CD4-positive, alpha-beta memory T cell (primary cell): ENCODE results near the gene THSD7A. TPM values are rescaled to one million over a fixed set of nuclear protein-coding genes. Genes with fewer than 3 reads are reported as not detected.

Experiments used
- CTCF ChIA-PET: fragments of 350-600 bp; sonication (Branson Sonifier 250); formaldehyde crosslinking; loops from one replicate; lab custom pipeline; 2021; ENCODE audit warnings: inconsistent platforms; ENCODE audit not compliant: partially characterized antibody; lab: Charles Lee
- POLR2A ChIA-PET: fragments of 350-600 bp; sonication (Branson Sonifier 250); formaldehyde crosslinking; loops from one replicate; lab custom pipeline; 2021; ENCODE audit not compliant: partially characterized antibody; lab: Charles Lee
- DNase-seq, 5 donors: peaks; one replicate each; pipeline versions ENCODE4 v3.0.0 to v3.0.0-alpha.2; 2020 to 2022; ENCODE audit warnings: mixed read lengths in 1 of 5
- H3K27ac ChIP-seq: one replicate; pipeline ENCODE4 v1.7.0; 2013; ENCODE audit warnings: low read depth, low read length
- H3K27me3 ChIP-seq: 2 replicates; pipeline ENCODE4 v1.7.0; 2013; ENCODE audit warnings: mild to moderate bottlenecking, low read length, moderate library complexity; ENCODE audit not compliant: insufficient read depth
- H3K36me3 ChIP-seq: 2 replicates; pipeline ENCODE4 v1.7.0; 2013; ENCODE audit warnings: mild to moderate bottlenecking, low read length, moderate library complexity; ENCODE audit not compliant: insufficient read depth
- H3K4me1 ChIP-seq: 2 replicates; pipeline ENCODE4 v1.7.0; 2013; ENCODE audit warnings: mild to moderate bottlenecking, low read length, moderate library complexity; ENCODE audit not compliant: insufficient read depth
- H3K4me3 ChIP-seq, 2 donors: one replicate each; pipeline ENCODE4 v1.7.0; 2013; ENCODE audit warnings: low read length in 2 of 2, mild to moderate bottlenecking in 1 of 2
- H3K9me3 ChIP-seq, 2 donors: one replicate each; pipeline ENCODE4 v1.7.0; 2013; ENCODE audit warnings: low read length in 2 of 2, control low read depth in 1 of 2; ENCODE audit not compliant: control insufficient read depth in 1 of 2
- H3K27ac Mint-ChIP-seq, 7 donors: one replicate each; pipeline ENCODE4 v1.8.0; 2020 to 2021; ENCODE audit warnings: mixed read lengths in 7 of 7, mild to moderate bottlenecking in 6 of 7, inconsistent platforms in 3 of 7, moderate library complexity in 3 of 7
- H3K27me3 Mint-ChIP-seq, 2 donors: one replicate each; pipeline ENCODE4 v1.8.0; 2020 to 2021; ENCODE audit warnings: mixed read lengths in 2 of 2
- H3K36me3 Mint-ChIP-seq, 2 donors: one replicate each; pipeline ENCODE4 v1.8.0; 2020 to 2021; ENCODE audit warnings: mixed read lengths in 2 of 2, inconsistent platforms in 1 of 2, mild to moderate bottlenecking in 1 of 2
- H3K4me1 Mint-ChIP-seq, 4 donors: one replicate each; pipeline ENCODE4 v1.8.0; 2020 to 2021; ENCODE audit warnings: mixed read lengths in 4 of 4, mild to moderate bottlenecking in 1 of 4
- H3K4me3 Mint-ChIP-seq, 8 donors: one replicate each; pipeline ENCODE4 v1.8.0; 2020 to 2021; ENCODE audit warnings: mixed read lengths in 8 of 8, mild to moderate bottlenecking in 7 of 8, moderate library complexity in 6 of 8, inconsistent platforms in 3 of 8
- H3K9me3 Mint-ChIP-seq, 8 donors: one replicate each; pipeline ENCODE4 v1.8.0; 2020 to 2021; ENCODE audit warnings: mixed read lengths in 8 of 8, mild to moderate bottlenecking in 5 of 8, inconsistent platforms in 3 of 8, moderate library complexity in 1 of 8
- intact Hi-C: fragments of 100-400 bp; cut with micrococcal nuclease; formaldehyde crosslinking; loops from one replicate; pipeline ENCODE4 v1.15.1; 2023
- polyA plus RNA-seq, 2 donors: library from polyadenylated mRNA; unstranded; fragments of 300-500 nt; fragmentation: Illumina TruSeq; gene quantifications; one replicate each; pipeline ENCODE4 v1.2.3, GENCODE V29; 2021
- total RNA-seq, 2 experiments: library from RNA; stranded (reverse); gene quantifications; one replicate each; pipeline ENCODE4 v1.2.3, GENCODE V29; 2021

THSD7A gene
- total and polyA plus RNA-seq, 4 experiments from 2014 or later: not detected

GRCh38 chr7:11751315-11751714, 80.7 kb downstream of the THSD7A start:
- H3K27me3 Mint-ChIP-seq: no peaks in the 10 kb centered on the region
- intact Hi-C loops: no loop called here

DNA sequence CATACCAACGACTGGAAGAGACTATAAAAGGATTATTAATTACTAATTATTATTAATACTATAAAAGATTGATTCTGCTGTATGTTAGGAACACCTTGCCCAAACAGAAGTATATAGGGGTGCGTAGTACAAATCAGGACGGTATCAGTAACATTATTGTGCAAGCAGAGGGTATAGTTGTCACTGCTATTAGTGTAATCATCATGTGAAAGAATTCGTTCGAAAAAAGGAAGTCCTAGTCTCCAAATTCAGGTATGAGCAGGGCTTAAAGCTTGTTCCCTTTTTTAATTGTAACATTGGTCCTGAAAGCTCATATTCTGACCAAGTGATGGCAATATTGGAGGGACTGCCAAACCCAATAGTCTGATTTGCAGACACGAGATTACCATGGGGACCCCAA, 81.8 kb downstream of the THSD7A start:
- H3K9me3 ChIP-seq: no peaks in the 10 kb centered on the region
- intact Hi-C loops: no loop called here
- ChIA-PET CTCF (no interaction called here), POLR2A (no interaction called here)
- DNase-seq: no peak
- no peaks in the 10 kb centered on the region for H3K36me3 ChIP-seq
- H3K4me1 Mint-ChIP-seq: no peaks in the 10 kb centered on the region
- H3K27ac ChIP-seq: no peak overlapping the region
- no peak overlapping the region for H3K27ac Mint-ChIP-seq
- H3K9me3 Mint-ChIP-seq: peaks cover 0 to 5% (median 0%) of the 10 kb centered on the region in 8 donors
- no peaks in the 10 kb centered on the region for H3K27me3 Mint-ChIP-seq
- H3K36me3 Mint-ChIP-seq: no peaks in the 10 kb centered on the region
- H3K4me3 Mint-ChIP-seq: no peak overlapping the region
- no peak overlapping the region for H3K4me3 ChIP-seq
- H3K27me3 ChIP-seq: no peaks in the 10 kb centered on the region
- no peaks in the 10 kb centered on the region for H3K4me1 ChIP-seq

More at GRCh38 chr7:11751315-11751714, 80.7 kb downstream of the THSD7A start:
- H3K27ac ChIP-seq: no peak overlapping the region
- H3K4me3 ChIP-seq: no peak overlapping the region
- Mint-ChIP-seq H3K4me3 (no peak overlapping the region), H3K9me3 (peaks cover 0 to 3% (median 0%) of the 10 kb centered on the region in 8 donors), H3K27ac (no peak overlapping the region), H3K36me3 (no peaks in the 10 kb centered on the region), H3K4me1 (no peaks in the 10 kb centered on the region)
- H3K9me3 ChIP-seq: no peaks in the 10 kb centered on the region
- no peaks in the 10 kb centered on the region for H3K4me1 ChIP-seq
- ChIA-PET CTCF (no interaction called here), POLR2A (no interaction called here)
- no peak for DNase-seq
- H3K27me3 ChIP-seq: no peaks in the 10 kb centered on the region
- no peaks in the 10 kb centered on the region for H3K36me3 ChIP-seq

DNA sequence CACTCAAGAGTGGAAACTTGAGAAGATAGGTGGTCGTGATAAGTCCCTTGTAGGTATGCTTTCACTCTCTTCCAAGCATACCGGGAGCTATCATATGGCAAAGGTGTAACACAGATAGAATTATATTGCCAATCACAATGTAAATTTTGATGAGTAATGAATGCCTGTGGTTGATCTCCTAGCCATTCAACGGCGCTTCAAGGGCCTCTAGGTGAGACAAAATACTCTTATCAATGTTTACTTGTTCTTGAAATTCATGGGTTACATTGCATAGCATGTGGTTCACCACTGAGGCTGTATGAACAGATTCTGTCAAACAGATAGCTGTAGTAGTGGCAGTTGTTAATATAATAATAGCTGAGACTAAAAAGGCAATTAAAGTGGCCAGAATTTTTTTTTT, 82.4 kb downstream of the THSD7A start:
- peaks cover 0 to 5% (median 0%) of the 10 kb centered on the region in 8 donors for H3K9me3 Mint-ChIP-seq

DNA sequence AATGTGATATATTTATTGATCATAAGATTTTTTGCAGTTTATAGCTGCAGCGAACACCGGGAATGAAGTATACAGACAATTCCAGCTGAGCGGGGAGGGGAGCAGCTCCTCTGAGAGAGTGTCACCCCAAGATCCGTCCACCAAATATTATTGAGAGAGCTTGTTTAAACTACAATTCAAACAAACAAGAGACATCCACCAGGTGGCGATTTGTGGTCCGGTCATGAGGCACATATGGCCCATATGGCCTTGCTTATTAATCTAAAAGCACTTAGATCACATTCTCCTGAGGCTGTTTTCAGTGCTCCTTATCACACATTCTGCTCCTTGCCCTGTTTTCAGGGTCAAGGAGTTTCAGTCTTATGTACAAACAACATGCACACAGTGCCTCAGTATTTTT, 83.1 kb downstream of the THSD7A start:
- H3K4me1 ChIP-seq: no peaks in the 10 kb centered on the region
- no peak overlapping the region for H3K27ac ChIP-seq
- H3K9me3 ChIP-seq: no peaks in the 10 kb centered on the region
- H3K36me3 Mint-ChIP-seq: no peaks in the 10 kb centered on the region
- CTCF ChIA-PET: no interaction called here
- H3K36me3 ChIP-seq: no peaks in the 10 kb centered on the region
- no peaks in the 10 kb centered on the region for H3K27me3 ChIP-seq
- no peaks in the 10 kb centered on the region for H3K4me1 Mint-ChIP-seq
- intact Hi-C loops: no loop called here
- no peak overlapping the region for H3K4me3 Mint-ChIP-seq
- H3K9me3 Mint-ChIP-seq: peaks cover 0 to 5% (median 0%) of the 10 kb centered on the region in 8 donors
- H3K27me3 Mint-ChIP-seq: no peaks in the 10 kb centered on the region
- no peak overlapping the region for H3K27ac Mint-ChIP-seq
- no peak for DNase-seq
- H3K4me3 ChIP-seq: no peak overlapping the region
- POLR2A ChIA-PET: no interaction called here

More for the DNA sequence above, 82.4 kb downstream of the THSD7A start:
- no peaks in the 10 kb centered on the region for H3K27me3 ChIP-seq
- H3K4me1 ChIP-seq: no peaks in the 10 kb centered on the region
- H3K27ac ChIP-seq: no peak overlapping the region
- intact Hi-C loops: no loop called here
- H3K36me3 ChIP-seq: no peaks in the 10 kb centered on the region
- no peaks in the 10 kb centered on the region for H3K4me1 Mint-ChIP-seq
- H3K27ac Mint-ChIP-seq: no peak overlapping the region
- ChIA-PET CTCF (no interaction called here), POLR2A (no interaction called here)
- H3K4me3 ChIP-seq: no peak overlapping the region
- no peaks in the 10 kb centered on the region for H3K36me3 Mint-ChIP-seq
- no peak for DNase-seq
- H3K9me3 ChIP-seq: no peaks in the 10 kb centered on the region
- H3K4me3 Mint-ChIP-seq: no peak overlapping the region
- no peaks in the 10 kb centered on the region for H3K27me3 Mint-ChIP-seq

GRCh38 chr7:11747715-11748485, 84.1 kb downstream of the THSD7A start:
- intact Hi-C loops: no loop called here
- Histone ChIP-seq H3K4me1 (no peaks in the 10 kb centered on the region), H3K27ac (no peak overlapping the region), H3K27me3 (no peaks in the 10 kb centered on the region), H3K4me3 (no peak overlapping the region), H3K36me3 (no peaks in the 10 kb centered on the region), H3K9me3 (no peaks in the 10 kb centered on the region)
- H3K27me3 Mint-ChIP-seq: no peaks in the 10 kb centered on the region
- no peaks in the 10 kb centered on the region for H3K36me3 Mint-ChIP-seq
- H3K27ac Mint-ChIP-seq: no peak overlapping the region
- no peaks in the 10 kb centered on the region for H3K4me1 Mint-ChIP-seq
- ChIA-PET POLR2A (no interaction called here), CTCF (no interaction called here)
- H3K9me3 Mint-ChIP-seq: peaks cover 0 to 3% (median 0%) of the 10 kb centered on the region in 8 donors
- no peak overlapping the region for H3K4me3 Mint-ChIP-seq
- DNase-seq: no peak

- Histone ChIP-seq H3K36me3 (no peaks in the 10 kb centered on the region), H3K27ac (no peak overlapping the region), H3K4me3 (no peak overlapping the region), H3K4me1 (no peaks in the 10 kb centered on the region), H3K9me3 (no peaks in the 10 kb centered on the region), H3K27me3 (no peaks in the 10 kb centered on the region)
- no peaks in the 10 kb centered on the region for H3K4me1 Mint-ChIP-seq
- ChIA-PET POLR2A (no interaction called here), CTCF (no interaction called here)
- no peak overlapping the region for H3K27ac Mint-ChIP-seq
- no peak overlapping the region for H3K4me3 Mint-ChIP-seq
- DNase-seq: no peak
- no peaks in the 10 kb centered on the region for H3K27me3 Mint-ChIP-seq
- H3K36me3 Mint-ChIP-seq: no peaks in the 10 kb centered on the region
- intact Hi-C loops: no loop called here
- peaks cover 0 to 3% (median 0%) of the 10 kb centered on the region in 8 donors for H3K9me3 Mint-ChIP-seq
Observed at GRCh38 chr7:11746591-11746990, 85.4 kb downstream of the THSD7A start.

GRCh38 chr7:11743548-11743947, 88.5 kb downstream of the THSD7A start:
- H3K27me3 Mint-ChIP-seq: no peaks in the 10 kb centered on the region
- ChIA-PET CTCF (no interaction called here), POLR2A (no interaction called here)
- Histone ChIP-seq H3K27ac (no peak overlapping the region), H3K27me3 (no peaks in the 10 kb centered on the region), H3K4me3 (no peak overlapping the region), H3K36me3 (no peaks in the 10 kb centered on the region), H3K4me1 (no peaks in the 10 kb centered on the region), H3K9me3 (no peaks in the 10 kb centered on the region)
- peaks cover 0 to 3% (median under 1%) of the 10 kb centered on the region in 8 donors for H3K9me3 Mint-ChIP-seq
- no peaks in the 10 kb centered on the region for H3K36me3 Mint-ChIP-seq
- H3K4me1 Mint-ChIP-seq: no peaks in the 10 kb centered on the region
- intact Hi-C loops: no loop called here
- H3K27ac Mint-ChIP-seq: no peak overlapping the region
- no peak for DNase-seq
- H3K4me3 Mint-ChIP-seq: no peak overlapping the region
